IPS-20b (cell line): ENCODE measurements around the gene TESK1.

Experiments
- H3K27ac ChIP-seq: one replicate; pipeline ENCODE4 v1.5.1; 2013; ENCODE audit warnings: low read length
- H3K27me3 ChIP-seq: 2 replicates; pipeline ENCODE4 v1.6.1; 2013; ENCODE audit warnings: mild to moderate bottlenecking, low read length, inconsistent platforms; ENCODE audit not compliant: insufficient read depth
- H3K36me3 ChIP-seq: 2 replicates; pipeline ENCODE4 v1.6.1; 2013; ENCODE audit warnings: low read depth, mild to moderate bottlenecking, inconsistent platforms, low read length, moderate library complexity; ENCODE audit not compliant: insufficient read depth
- H3K4me1 ChIP-seq: 2 replicates; pipeline ENCODE4 v1.6.1; 2013; ENCODE audit warnings: mild to moderate bottlenecking, control low read depth, inconsistent platforms, low read length, moderate library complexity; ENCODE audit not compliant: insufficient read depth
- H3K4me3 ChIP-seq: 2 replicates; pipeline ENCODE4 v1.5.1; 2013; ENCODE audit warnings: mild to moderate bottlenecking, low read length, inconsistent platforms
- H3K9ac ChIP-seq: 2 replicates; pipeline ENCODE4 v1.6.1; 2013; ENCODE audit warnings: low read depth, mild to moderate bottlenecking, inconsistent platforms, low read length, moderate library complexity
- H3K9me3 ChIP-seq: 2 replicates; pipeline ENCODE4 v1.6.1; 2013; ENCODE audit warnings: mild to moderate bottlenecking, low read depth, low read length, inconsistent platforms; ENCODE audit not compliant: insufficient read depth

Gene TESK1, protein sequence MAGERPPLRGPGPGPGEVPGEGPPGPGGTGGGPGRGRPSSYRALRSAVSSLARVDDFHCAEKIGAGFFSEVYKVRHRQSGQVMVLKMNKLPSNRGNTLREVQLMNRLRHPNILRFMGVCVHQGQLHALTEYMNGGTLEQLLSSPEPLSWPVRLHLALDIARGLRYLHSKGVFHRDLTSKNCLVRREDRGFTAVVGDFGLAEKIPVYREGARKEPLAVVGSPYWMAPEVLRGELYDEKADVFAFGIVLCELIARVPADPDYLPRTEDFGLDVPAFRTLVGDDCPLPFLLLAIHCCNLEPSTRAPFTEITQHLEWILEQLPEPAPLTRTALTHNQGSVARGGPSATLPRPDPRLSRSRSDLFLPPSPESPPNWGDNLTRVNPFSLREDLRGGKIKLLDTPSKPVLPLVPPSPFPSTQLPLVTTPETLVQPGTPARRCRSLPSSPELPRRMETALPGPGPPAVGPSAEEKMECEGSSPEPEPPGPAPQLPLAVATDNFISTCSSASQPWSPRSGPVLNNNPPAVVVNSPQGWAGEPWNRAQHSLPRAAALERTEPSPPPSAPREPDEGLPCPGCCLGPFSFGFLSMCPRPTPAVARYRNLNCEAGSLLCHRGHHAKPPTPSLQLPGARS

DNA sequence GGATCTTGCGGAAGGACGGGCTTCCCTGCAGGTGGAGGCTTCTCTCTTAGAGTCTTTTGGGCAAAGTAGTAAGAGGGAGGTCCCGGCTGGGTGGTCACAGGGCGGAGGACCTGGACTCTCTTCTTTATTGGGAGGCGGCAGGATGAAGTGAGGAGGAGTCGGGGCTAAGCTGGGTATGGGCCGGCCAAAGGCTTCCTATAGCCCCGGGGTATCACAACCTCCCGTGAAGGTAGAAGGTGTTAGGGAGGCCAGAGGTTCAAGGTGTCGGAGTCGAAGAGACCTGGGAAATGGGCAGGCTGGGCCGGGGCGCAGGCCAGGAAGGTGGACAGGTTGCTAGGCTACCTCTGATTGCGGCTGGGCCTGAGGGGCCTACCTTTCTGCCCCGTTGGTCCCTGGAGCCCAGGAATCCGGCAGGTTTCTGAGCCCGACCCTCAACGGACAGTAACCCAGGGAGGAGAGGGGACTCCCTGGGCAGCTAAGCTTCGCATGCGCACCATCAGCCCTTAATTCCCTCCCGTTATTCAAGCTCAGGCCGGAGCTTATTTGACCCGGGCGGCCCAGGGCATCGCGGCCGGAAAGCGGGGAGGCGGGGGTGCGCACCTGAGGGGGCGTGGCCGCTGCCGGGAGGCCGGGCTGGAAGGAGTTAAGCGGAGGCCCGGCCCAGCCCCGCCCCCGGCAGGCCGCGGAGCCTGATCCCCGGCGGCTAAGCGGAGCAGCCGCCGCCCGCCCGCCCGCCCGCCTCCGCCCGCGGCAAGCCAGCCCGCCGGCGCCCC, at the start of gene TESK1:
Gene TESK1, plus strand, starts transcription at position 685 of the 773 bp plus-strand sequence. CDS start 358 bp downstream, outside the sequence.
- Histone ChIP-seq H3K36me3 (peaks cover 29% of the 10 kb centered on the region), H3K9ac (peak within 1 kb of the TSS; percentile 73; the same call in 1 of the 2 replicates), H3K4me3 (peak within 1 kb of the TSS; percentile 91), H3K9me3 (no peaks in the 10 kb centered on the region), H3K27me3 (no peaks in the 10 kb centered on the region), H3K27ac (no peak within 1 kb of the TSS), H3K4me1 (peaks cover 11% of the 10 kb centered on the region)

DNA sequence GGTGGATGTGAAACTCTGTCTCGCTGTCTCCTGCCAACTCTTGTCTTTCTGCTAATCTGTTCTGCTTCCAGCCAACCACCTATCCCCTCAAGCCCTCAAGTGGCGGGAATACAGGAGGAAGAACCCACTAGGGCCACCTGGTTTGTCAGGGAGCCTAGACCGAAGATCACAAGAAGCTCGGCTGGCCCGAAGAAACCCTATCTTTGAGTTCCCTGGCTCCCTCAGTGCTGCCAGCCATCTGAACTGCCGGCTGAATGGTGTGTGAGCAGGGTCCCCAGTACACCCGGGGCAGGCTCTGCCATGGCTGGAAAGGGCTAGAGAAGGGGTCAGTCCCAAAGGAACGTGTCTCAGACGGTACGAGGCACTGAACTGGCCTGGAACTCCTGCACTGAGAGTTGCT, 49.2 kb upstream of the TESK1 start:
- Histone ChIP-seq H3K9me3 (no peaks in the 10 kb centered on the region), H3K9ac (no peak overlapping the region; the same call in 1 of the 2 replicates), H3K4me1 (no peaks in the 10 kb centered on the region), H3K36me3 (no peaks in the 10 kb centered on the region; the same call in 1 of the 2 replicates), H3K4me3 (no peak overlapping the region), H3K27me3 (no peaks in the 10 kb centered on the region), H3K27ac (no peak overlapping the region)

DNA sequence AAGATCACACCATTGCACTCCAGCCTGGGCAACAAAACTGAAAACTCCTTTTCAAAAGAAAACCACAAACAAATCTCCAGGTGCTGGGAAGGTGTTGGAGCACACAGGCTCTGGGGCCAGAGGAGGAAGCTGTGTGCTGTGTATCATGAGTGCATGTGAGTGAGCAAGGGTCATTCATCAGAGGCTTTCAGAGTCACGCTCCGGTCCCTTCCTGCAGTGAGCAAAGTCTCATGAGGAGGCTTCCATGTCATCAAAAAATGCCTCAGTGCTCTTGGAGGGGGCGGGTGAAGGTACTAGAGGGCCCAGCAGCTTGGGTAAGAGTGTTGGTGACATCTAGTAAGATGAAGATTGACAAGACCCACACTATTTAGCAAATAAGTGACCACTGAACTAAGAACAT, 48.3 kb upstream of the TESK1 start:
- Histone ChIP-seq H3K9ac (no peak overlapping the region), H3K36me3 (no peaks in the 10 kb centered on the region; the same call in 1 of the 2 replicates), H3K4me1 (no peaks in the 10 kb centered on the region), H3K4me3 (no peak overlapping the region), H3K27me3 (no peaks in the 10 kb centered on the region), H3K9me3 (no peaks in the 10 kb centered on the region), H3K27ac (no peak overlapping the region)

DNA sequence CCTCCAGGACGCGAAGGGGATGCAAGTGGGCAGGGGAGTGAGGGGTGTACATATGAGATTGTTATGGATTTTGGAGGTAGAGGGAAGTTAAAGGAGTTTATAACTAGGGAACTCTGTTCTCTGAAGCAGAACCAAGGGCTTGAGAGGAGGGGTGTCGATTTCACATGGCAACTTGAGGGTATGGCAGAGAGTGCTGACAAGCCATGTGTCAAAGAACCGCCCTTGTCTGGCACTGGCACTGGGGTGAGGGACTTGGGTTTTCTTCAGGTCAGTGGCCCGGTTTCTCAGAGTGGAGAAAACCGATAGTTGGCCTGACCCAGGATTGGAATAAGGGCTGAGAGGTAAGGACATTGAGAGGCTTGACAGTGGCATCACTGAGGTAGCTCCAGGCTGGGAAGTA, 47.7 kb upstream of the TESK1 start:
- no peaks in the 10 kb centered on the region for H3K27me3 ChIP-seq
- no peak overlapping the region for H3K4me3 ChIP-seq
- no peaks in the 10 kb centered on the region for H3K4me1 ChIP-seq
- no peaks in the 10 kb centered on the region; the same call in 1 of the 2 replicates for H3K36me3 ChIP-seq
- no peak overlapping the region for H3K9ac ChIP-seq
- no peaks in the 10 kb centered on the region for H3K9me3 ChIP-seq
- H3K27ac ChIP-seq: no peak overlapping the region

DNA sequence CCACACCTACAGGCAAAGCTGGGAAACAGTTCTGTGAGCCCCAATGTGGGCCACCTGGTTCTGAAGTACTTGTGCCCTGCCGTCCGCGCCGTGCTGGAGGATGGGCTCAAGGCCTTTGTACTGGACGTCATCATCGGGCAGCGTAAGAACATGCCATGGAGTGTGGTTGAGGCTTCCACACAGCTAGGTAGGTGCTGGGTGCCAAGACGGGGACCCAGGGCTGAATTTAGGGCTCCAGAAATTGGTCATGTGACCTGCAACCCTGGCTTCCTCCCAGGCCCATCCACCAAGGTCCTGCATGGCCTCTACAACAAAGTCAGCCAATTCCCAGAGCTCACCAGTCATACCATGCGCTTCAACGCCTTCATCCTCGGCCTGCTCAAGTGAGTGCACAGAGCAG, 46.9 kb upstream of the TESK1 start:
- no peaks in the 10 kb centered on the region for H3K9me3 ChIP-seq
- no peaks in the 10 kb centered on the region; the same call in 1 of the 2 replicates for H3K36me3 ChIP-seq
- no peaks in the 10 kb centered on the region for H3K4me1 ChIP-seq
- no peak overlapping the region for H3K27ac ChIP-seq
- H3K9ac ChIP-seq: no peak overlapping the region
- H3K27me3 ChIP-seq: no peaks in the 10 kb centered on the region
- no peak overlapping the region for H3K4me3 ChIP-seq

DNA sequence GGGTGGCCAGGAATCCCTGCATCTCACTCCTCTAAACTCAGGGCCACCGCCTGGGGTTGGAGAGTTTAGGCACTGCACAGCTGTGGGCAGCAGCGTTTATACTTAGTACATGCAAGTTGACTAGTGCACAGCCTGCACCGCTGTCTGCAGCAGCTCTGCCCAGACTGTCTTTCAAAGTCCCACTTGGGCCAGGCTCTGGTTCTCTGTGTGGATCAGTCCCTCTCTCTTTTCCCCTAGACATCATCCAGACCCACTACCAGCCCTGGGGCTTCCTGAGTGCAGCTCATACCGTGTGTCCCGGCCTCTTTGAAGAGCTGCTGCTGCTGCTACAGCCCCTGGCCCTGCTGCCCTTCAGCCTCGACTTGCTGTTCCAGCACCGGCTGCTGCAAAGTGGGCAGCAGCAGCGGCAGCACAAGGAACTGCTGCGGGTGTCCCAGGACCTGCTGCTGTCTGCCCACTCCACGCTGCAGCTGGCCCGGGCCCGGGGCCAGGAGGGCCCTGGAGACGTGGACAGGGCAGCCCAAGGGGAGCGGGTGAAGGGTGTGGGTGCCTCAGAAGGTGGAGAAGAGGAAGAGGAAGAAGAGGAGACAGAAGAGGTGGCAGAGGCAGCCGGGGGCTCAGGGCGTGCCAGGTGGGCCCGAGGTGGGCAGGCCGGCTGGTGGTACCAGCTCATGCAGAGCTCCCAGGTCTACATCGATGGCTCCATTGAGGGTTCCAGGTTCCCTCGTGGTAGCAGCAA, 45.1 kb upstream of the TESK1 start:
- no peaks in the 10 kb centered on the region; the same call in 1 of the 2 replicates for H3K36me3 ChIP-seq
- no peak overlapping the region for H3K4me3 ChIP-seq
- no peak overlapping the region for H3K9ac ChIP-seq
- H3K27me3 ChIP-seq: no peaks in the 10 kb centered on the region
- H3K4me1 ChIP-seq: no peaks in the 10 kb centered on the region; the same call in 1 of the 2 replicates
- no peaks in the 10 kb centered on the region for H3K9me3 ChIP-seq
- no peak overlapping the region for H3K27ac ChIP-seq

DNA sequence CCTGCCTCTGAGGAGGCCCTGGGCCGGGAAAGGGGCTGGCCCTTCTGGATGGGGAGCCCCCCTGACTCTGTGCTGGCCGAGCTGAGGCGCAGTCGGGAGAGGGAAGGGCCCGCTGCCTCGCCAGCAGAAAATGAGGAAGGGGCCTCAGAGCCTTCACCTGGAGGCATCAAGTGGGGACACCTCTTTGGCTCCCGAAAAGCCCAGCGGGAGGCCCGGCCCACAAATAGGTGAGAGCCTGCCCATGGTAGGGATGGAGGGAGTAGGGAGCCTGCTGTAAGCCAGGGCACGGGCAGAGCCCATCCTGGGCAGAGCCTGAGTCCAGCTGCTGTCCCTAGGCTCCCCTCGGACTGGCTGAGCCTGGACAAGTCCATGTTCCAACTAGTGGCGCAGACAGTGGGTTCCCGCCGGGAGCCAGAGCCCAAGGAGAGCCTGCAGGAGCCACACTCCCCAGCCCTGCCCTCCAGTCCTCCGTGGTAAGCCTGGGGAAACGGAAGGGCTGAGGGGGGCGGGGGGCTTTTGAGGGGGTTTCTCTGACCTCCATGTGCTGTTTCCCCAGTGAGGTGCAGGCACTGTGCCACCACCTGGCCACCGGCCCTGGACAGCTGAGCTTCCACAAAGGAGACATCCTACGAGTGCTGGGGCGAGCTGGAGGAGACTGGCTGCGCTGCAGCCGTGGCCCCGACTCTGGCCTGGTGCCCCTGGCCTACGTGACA, 44.3 kb upstream of the TESK1 start:
- no peaks in the 10 kb centered on the region; the same call in 1 of the 2 replicates for H3K36me3 ChIP-seq
- H3K4me3 ChIP-seq: no peak overlapping the region
- H3K27me3 ChIP-seq: no peaks in the 10 kb centered on the region
- no peaks in the 10 kb centered on the region for H3K9me3 ChIP-seq
- no peak overlapping the region for H3K9ac ChIP-seq
- H3K4me1 ChIP-seq: no peaks in the 10 kb centered on the region; the same call in 1 of the 2 replicates
- no peak overlapping the region for H3K27ac ChIP-seq

DNA sequence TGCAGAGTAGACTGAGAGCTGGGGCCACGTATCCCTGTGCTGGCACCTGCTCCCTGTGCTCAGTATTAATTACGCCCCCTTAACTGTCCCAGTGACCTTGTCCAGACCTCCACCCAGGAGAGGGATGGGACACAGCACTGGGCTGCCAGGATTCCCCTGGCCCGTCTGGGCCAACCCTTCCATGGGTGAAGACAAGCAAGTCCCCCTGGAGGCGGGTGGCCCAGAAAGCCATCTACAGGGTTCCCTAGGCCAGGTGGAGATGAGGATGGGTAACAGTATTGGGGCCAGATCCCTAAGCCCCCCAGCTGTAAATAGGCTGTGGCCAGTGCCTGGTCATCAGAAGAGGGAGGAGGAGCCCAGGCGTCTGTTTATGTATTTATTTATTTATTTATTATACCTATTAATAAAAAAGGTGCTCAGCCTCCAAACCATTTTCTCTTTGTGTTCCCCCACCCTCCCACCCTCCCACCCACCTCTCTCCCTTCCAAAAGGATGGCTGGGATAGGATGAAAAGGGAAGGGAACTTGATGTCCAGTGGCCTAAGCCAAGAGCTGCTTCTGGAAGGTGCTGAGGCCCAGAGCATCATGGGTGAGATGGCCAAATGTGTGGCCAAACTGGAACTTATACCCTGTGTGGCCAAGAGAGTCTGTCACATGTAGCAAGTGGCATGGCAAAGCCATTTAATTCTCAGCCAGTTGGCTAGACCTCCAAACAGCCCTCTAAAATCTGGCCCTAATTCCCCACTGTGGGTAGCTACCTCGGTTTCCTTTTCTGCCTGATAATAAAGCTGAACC, 43.4 kb upstream of the TESK1 start:
- Histone ChIP-seq H3K27me3 (no peaks in the 10 kb centered on the region), H3K27ac (no peak overlapping the region), H3K4me3 (no peak overlapping the region), H3K9me3 (no peaks in the 10 kb centered on the region), H3K9ac (no peak overlapping the region), H3K4me1 (no peaks in the 10 kb centered on the region; the same call in 1 of the 2 replicates), H3K36me3 (no peaks in the 10 kb centered on the region)

DNA sequence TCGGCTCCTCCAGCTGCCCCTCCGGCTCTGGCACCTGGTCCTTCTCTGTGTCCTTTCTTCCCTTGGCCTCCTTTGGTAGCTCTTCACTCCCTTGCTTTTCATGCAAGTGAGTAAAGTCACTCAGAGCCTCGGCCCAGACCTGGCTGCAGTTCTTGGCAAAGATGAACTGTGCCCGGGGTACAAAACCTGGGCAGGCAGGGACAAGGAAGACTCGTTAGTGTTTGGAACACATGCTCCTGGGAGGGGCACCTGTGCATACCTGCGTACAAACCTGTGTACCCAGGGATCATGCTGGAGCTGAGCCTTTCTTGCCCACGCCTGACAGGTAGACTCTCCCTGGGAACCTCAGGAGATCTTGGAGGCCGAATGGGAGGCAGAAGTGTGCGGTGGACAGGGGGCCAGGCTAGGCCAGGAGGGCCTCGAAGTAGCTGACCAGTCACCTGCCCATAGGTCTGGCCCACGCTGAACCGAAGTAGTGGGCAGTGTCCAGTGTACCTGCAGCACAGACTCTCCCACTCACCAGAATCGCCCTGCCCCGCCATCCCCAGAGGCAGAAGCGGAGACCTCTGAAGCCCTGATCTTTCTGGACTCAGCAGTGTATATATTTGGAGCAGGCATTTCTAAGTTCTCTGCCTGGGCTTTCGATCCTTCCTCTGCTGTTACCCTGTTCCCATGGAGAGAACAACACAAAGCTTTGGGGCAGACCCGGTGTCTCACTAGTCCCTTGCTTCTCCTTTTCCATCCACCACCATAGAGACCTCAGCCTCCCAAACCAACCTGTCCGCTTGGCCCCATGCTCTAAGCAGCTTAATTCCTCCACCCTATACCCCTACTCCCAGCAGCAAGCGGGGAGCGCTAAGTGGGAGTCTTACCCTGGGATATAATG, 41.9 kb upstream of the TESK1 start:
- no peak overlapping the region for H3K27ac ChIP-seq
- H3K27me3 ChIP-seq: no peaks in the 10 kb centered on the region
- H3K4me1 ChIP-seq: no peaks in the 10 kb centered on the region; the same call in 1 of the 2 replicates
- H3K36me3 ChIP-seq: no peaks in the 10 kb centered on the region
- no peak overlapping the region for H3K4me3 ChIP-seq
- no peaks in the 10 kb centered on the region for H3K9me3 ChIP-seq
- H3K9ac ChIP-seq: peak overlapping the region; percentile 22; the same call in 1 of the 2 replicates
